GM18499 (cell line): ENCODE measurements around the gene PTCH2.
A peak's percentile ranks its signal among the peaks of the same experiment; 100 is the strongest.
"Not testable (repeated sequence)": the region's sequence is repeated elsewhere in the genome, so short reads cannot be mapped to it uniquely, and the experiment has no call there.

Source experiments
- ATAC-seq: cut with Tn5 transposase; IDR thresholded peaks from one replicate; pipeline ENCODE4 v1.9.1; 2021; ENCODE audit warnings: moderate number of reproducible peaks; ENCODE audit not compliant: insufficient read depth, unreplicated experiment

The PTCH2 gene

DNA sequence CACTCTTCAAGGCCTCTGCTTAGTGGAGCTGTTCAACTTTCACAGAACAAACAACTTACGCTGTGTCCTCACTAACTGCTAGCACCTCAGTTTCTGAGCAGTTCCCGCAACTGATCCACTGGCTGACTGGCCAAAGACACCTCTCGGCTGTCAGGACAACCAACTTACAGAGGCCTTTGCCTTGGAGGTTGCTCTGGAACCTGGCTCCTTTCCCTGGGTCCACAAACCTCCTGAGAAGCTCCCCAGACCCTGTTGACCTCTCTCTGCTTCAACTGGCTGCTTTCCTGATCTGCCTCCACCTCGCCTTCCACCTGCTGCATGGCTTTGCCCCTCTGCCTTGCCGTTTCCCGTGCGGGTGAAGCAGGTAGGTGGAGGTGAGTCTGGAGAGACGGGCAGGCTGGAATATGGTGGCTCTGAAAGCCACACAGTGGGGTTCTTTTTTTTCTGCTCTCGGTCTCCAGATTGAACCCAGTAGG lies 21.8 kb downstream of the PTCH2 start:
- ATAC-seq = no peak

GRCh38 chr1:44820328-44821239 lies 22.5 kb downstream of the PTCH2 start:
- no peak for ATAC-seq

DNA sequence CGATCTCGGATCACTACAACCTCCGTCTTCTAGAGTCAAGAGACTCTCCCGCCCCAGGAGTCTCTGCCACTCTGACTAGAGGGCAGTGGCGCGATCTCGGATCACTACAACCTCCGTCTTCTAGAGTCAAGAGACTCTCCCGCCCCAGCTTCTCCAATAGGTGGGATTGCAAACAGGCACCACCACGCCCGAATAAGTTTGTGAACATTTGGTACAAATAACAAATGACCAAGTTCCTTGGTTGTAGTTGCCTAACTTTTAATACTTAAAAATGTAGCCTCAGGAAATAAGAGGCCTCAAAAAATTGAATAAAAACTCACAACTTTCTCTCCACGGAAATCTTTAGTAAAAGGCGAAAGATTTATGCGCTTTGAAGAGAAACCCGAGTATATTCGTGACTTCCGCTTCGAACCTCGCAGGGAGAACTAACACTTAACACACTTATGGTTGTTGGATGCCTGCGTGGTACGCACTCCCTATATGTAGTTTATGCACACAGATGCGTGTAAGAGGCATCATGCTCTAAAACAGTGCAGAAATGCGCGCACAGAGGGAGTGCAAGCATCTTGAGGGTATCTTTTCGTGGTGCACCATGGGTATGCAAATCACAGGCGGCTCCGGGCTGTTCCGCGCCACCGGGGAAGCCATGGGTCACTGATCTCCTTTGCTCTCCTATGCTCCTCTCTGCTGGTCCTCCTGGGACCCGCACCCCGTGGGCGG lies 23.3 kb downstream of the PTCH2 start:
- ATAC-seq = peak; percentile 50

DNA sequence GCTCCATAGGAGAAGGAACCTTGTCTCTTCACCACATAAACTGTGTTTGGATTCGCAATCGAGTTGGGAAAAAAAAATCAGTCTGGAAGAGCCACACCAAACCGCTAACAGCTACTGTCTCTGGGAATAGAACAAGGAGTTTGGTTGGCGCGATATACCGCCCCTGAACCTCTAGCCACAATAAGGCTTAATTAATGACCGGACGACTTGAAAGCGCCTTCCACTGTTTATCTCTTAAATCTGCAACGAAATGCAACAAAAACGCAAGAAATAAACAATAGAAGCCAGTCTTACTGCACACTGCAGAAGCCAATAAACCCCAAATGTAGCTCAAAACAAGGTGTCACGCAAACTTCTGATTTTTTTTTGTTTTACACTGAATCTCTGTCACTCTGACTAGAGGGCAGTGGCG lies 23.9 kb downstream of the PTCH2 start:
- ATAC-seq = peak; percentile 36

- ATAC-seq = no peak
These were observed 25.1 kb downstream of the PTCH2 start for GRCh38 chr1:44817771-44818495.

DNA sequence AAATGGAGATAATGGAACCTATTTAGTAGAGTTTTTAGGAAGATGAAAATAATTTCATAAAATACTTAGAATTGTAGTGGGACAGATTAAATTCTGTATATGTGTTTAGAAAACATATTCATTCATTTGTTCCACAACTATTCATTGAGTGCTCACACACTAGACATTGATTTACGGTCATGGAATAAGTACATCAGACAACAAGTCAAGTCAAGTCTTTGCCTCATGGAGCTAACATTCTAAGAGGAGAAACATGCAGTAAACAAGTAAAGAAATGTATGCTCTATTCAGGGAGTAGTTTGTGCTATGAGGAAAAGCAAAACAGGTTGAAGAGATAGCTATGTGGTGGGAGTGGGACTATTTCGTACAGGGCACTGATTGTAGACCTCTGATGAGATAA lies 25.7 kb downstream of the PTCH2 start:
- ATAC-seq = no peak

- ATAC-seq = not testable (repeated sequence)
These were observed 27.1 kb downstream of the PTCH2 start for GRCh38 chr1:44815926-44816325.

GRCh38 chr1:44812822-44813543 lies 30.1 kb downstream of the PTCH2 start:
- ATAC-seq = no peak

DNA sequence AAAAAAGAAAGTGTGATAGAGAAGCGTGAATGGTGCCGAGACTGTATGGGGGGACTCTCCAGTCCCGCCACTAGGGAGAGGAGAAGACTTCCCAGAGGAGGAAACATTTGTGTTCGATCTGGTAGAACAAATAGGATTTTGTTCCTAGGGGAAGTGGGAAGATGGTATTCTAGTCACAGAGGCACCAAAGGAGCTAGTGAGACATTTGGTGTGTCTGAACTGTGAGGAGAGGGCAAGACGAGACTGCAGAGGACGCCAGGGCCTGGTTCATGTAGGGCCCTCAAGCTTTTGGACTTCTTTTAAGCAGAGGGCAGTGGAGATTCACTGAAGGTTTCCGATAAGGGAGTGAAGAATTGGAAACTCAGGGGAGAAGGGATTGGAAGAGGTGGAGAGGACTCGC lies 31.8 kb downstream of the PTCH2 start:
- ATAC-seq = no peak

DNA sequence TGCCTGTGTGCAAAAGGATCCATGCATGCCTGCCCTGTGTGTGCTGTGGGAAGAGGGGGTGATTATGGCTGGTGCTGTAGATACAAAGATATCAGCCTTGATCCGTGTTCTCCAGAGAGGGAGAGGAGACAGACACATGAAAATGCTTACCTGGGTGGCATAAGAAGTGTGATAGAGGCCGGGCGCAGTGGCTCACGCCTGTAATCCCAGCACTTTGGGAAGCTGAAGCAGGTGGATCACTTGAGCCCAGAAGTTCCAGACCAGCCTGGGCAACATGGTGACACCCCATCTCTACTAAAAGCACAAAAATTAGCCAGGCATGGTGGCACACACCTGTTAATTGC lies 32.3 kb downstream of the PTCH2 start:
- ATAC-seq = not testable (repeated sequence)

DNA sequence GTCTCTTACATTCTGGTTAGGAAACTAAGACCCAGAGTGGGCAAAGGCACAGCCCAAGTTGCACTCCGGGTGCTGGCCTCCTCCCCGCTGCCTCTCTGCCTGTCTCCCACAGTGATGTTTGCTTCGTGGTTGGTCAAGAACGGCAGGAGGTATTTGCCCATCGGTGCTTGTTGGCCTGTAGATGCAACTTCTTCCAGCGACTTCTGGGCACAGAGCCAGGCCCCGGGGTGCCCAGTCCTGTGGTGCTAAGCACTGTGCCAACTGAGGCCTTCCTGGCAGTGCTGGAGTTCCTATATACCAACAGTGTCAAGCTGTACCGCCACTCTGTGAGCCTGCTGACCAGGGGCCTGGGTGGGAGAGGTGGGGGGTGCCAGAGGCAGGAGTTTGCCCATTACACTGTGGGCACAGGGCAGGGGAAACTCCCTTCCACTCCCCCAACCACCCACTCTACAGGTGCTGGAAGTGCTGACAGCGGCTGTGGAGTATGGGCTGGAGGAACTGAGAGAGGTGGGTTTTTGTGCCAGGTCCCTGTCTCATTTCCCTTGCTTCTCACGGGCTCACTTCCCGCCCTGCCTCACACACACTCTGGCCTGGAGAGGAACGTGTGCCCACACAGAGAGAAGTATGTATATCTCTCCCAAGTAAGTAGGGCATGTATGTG lies 32.8 kb downstream of the PTCH2 start:
- no peak for ATAC-seq

DNA sequence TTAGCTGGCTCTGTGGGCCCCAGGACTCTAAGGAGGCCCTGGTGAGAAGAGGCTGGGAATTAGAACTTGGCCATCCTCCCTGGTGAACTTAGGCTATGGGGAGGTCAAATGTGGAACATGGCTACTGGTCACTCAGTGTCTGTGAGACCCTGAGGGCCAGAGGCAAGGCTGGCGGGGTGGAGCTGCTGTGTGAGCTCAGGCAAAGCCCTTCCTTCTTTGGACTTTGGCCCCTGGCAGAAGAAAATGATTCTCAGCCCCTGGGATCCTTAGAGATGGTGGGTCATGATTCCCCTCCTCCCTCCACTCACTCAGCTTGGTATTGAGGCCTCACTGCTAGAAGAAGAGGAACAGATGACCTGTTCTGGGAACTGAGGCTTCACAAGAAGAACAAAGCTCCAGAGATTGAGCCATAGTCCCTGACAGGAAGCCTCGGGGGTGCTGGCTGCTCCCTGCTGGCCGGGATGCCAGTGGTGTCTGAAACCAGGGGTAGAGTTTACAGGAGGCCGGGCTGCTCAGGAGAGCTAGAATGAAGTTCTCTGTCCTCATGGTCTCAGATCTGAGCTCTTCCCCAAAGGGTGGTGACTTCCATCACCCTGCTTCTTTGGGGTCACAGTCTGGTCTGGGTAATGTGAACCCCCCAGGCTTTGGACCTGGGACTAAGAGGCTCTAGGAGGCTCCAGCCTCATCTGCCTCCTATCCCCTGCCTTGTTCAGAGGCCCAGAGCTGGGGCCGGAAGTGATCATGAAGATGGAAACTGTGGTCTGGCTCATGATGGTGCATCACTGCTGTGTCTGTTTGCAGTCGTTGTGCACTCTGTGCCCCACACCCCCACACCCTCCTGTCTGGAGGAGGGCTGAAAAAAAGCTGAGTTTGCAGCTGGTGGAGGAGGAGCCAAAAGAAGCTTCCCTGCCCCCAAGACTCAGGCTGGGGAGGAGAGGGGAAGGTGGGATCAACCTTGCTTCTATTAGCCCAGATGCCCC lies 33.8 kb downstream of the PTCH2 start:
- peak; percentile 39 for ATAC-seq

GRCh38 chr1:44808063-44808937 lies 34.8 kb downstream of the PTCH2 start, which contains the start of gene BTBD19:
Gene BTBD19 (plus strand): TSS chr1:44808523. CDS start chr1:44808821, 298 bp downstream.
- ATAC-seq = no peak

DNA sequence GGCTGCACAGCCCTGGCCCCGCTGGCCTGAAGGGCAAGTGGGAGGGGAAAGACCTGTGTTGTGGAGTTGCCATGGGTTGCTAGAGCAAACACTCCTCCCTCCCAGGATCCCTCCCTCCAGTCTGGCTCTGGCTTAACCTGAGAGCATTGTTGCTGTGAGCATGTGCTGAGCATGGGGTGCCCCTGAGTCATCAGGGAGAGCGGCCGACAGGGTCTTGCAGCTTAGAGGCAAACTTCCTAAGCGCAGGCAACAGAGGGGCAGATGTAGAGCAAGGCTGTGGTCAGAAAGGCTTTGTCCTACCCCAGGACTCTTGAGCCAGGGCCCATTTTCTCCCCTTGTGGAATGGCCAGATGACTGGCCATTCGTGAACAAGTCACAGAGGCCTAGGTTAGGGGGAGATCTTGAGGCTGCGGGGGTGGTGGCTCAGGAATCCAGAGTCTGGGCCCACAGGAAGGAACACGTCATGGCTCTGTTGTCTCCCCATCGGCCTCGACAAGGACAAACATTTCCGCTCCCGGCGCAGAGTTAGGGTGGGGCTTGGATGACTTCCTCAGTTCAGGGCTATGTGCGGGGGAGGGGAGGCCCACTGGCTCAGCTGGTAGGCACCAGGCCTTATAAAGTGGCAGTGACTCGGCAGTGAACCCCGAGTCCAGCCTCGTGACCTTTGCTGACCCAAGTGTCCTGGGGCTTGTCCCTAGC lies 35.5 kb downstream of the PTCH2 start:
- no peak for ATAC-seq

GRCh38 chr1:44806704-44807363 lies 36.2 kb downstream of the PTCH2 start, which contains the start of gene DYNLT4:
Gene DYNLT4 (minus strand): TSS chr1:44807351. CDS start chr1:44806668, 683 bp downstream.
- no peak for ATAC-seq

DNA sequence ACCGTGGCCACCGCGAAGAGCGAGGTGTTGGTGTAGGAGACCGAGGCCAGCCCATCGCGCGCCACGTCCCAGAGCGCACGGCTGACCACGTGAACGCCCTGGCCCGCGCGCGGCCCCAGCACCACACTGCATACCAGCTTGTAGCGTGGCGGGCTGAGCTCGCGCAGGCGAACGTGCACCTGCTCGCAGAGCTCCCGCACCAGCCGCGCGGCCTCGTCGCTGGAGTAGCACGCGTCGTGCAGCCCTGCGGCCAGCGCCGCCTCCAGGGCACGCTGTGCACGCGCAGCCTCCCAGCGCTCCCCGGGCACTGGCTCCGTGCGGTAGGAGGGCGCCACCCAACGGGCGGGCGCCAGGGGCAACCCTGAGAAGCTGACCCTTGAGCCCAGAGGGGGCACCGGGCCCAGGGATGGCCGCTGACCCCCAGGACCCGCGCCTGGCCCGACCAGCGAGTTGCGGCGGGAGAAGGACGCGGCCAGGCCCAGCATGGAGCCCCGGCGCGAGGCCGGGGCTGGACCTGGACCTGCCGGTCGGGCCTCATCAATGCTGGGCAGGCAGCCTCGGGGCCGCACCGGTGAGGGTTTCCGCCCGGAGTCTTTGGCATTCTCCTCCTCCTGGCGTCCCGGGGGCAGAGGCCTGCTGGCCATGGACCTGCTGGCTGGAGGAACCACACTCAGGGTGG lies 36.9 kb downstream of the PTCH2 start:
- no peak for ATAC-seq
